RCC 7860 (cell line): Measurements from ENCODE around the gene IL10RB.
"Not testable (repeated sequence)": the region's sequence is repeated elsewhere in the genome, so short reads cannot be mapped to it uniquely, and the experiment has no call there.

Source experiments
- DNase-seq: peaks from one replicate; pipeline ENCODE4 v3.0.0-alpha.2; 2015; ENCODE audit warnings: low spot score
- FAIRE-seq: peaks from 2 replicates; lab custom pipeline; 2012; peaks lifted over from hg19 to GRCh38; lab: Jason Lieb, UNC

IL10RB gene

GRCh38 chr21:33239559-33240127 lies 26.5 kb upstream of the IL10RB start:
- not testable (repeated sequence) for DNase-seq, FAIRE-seq

- FAIRE-seq = no peak
Observed at GRCh38 chr21:33240404-33240803, 25.8 kb upstream of the IL10RB start.

GRCh38 chr21:33241846-33242245 lies 24.3 kb upstream of the IL10RB start:
- FAIRE-seq (no peak), DNase-seq (no peak)

More at GRCh38 chr21:33240404-33240803, 25.8 kb upstream of the IL10RB start:
- no peak for DNase-seq

GRCh38 chr21:33242846-33243245 lies 23.3 kb upstream of the IL10RB start:
- not testable (repeated sequence) for FAIRE-seq, DNase-seq

- DNase-seq (no peak), FAIRE-seq (no peak)
Observed at GRCh38 chr21:33244082-33244778, 21.9 kb upstream of the IL10RB start.

- DNase-seq = no peak
- FAIRE-seq = no peak
Observed at GRCh38 chr21:33244779-33245105, 21.4 kb upstream of the IL10RB start.

GRCh38 chr21:33245289-33245918 lies 20.8 kb upstream of the IL10RB start:
- no peak for FAIRE-seq
- DNase-seq = no peak

- no peak for FAIRE-seq
Observed at GRCh38 chr21:33246506-33246905, 19.7 kb upstream of the IL10RB start.

GRCh38 chr21:33246963-33247362 lies 19.2 kb upstream of the IL10RB start:
- FAIRE-seq (no peak), DNase-seq (no peak)

More at GRCh38 chr21:33246506-33246905, 19.7 kb upstream of the IL10RB start:
- no peak for DNase-seq

- FAIRE-seq = no peak
- no peak for DNase-seq
Observed at GRCh38 chr21:33247599-33247998, 18.6 kb upstream of the IL10RB start.

GRCh38 chr21:33249331-33250002 lies 16.7 kb upstream of the IL10RB start:
- FAIRE-seq (no peak), DNase-seq (no peak)

- DNase-seq (no peak), FAIRE-seq (no peak)
Observed at GRCh38 chr21:33251119-33251518, 15.0 kb upstream of the IL10RB start.

GRCh38 chr21:33253382-33253781 lies 12.8 kb upstream of the IL10RB start:
- FAIRE-seq, DNase-seq: not testable (repeated sequence)

- no peak for FAIRE-seq
Observed at GRCh38 chr21:33254766-33255165, 11.4 kb upstream of the IL10RB start.

GRCh38 chr21:33255404-33255803 lies 10.8 kb upstream of the IL10RB start:
- no peak for FAIRE-seq
- DNase-seq = no peak

More at GRCh38 chr21:33254766-33255165, 11.4 kb upstream of the IL10RB start:
- DNase-seq = no peak

- FAIRE-seq (no peak), DNase-seq (no peak)
Observed at GRCh38 chr21:33256019-33256418, 10.1 kb upstream of the IL10RB start.

GRCh38 chr21:33257094-33257803 lies 8.9 kb upstream of the IL10RB start:
- no peak for FAIRE-seq
- DNase-seq = no peak

- FAIRE-seq = no peak
- no peak for DNase-seq
Observed at GRCh38 chr21:33258475-33258874, 7.7 kb upstream of the IL10RB start.

- FAIRE-seq = no peak
- no peak for DNase-seq
Observed at GRCh38 chr21:33259428-33259827, 6.7 kb upstream of the IL10RB start.

- FAIRE-seq = no peak
- no peak for DNase-seq
Observed at GRCh38 chr21:33259995-33260394, 6.2 kb upstream of the IL10RB start.

- FAIRE-seq (no peak), DNase-seq (no peak)
Observed at GRCh38 chr21:33261635-33262034, 4.5 kb upstream of the IL10RB start.
